Measurements from ENCODE around the gene TMEM220. TPM values are rescaled to one million over a fixed set of nuclear protein-coding genes. Genes with fewer than 3 reads are reported as not detected.

Gene TMEM220
- total and polyA plus RNA-seq, 2 experiments from 2014 or later: 10.5 to 30.0 TPM

DNA sequence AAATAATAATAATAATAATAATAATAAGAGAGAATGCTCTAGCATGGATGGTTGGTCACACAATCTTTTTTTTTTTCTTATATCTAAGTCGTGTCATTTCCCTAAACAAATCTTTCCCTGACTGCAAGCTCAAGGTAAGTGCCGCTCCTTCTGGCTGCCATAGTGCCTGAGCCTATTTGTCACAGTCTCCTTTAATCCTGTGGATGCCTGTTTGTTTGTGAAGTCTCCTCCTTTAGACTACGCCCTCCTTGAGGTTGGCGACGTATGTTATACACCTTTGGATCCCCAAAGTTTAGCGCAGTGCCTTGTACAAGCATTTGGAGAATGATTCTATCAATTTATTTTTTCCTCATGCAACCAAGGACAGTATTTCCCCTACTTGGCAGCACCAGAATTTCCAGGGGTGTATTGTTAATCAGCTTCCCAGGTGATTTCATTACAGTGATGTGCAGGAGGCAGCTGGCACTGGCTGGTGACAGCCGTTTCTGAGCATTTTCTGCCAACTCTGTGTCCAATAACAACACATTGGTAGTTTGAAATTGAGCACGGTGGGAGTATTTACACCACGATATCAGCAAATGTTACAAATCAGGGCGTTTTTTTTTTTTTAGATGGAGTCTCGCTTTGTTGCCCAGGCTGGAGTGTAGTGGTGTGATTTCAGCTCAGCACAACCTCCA, 47.4 kb upstream of the TMEM220 start:
- H3K4me1 ChIP-seq (ENCODE audit: insufficient read depth): no peaks in the 10 kb centered on the region
- H2AFZ ChIP-seq: no peak overlapping the region
- H3K79me2 ChIP-seq: no peaks in the 10 kb centered on the region
- H3K27me3 ChIP-seq: no peaks in the 10 kb centered on the region
- peak overlapping the region; percentile 89 for H3K27ac ChIP-seq
- H4K20me1 ChIP-seq (ENCODE audit: insufficient read depth, poor library complexity, severe bottlenecking): no peaks in the 10 kb centered on the region
- no peaks in the 10 kb centered on the region for H3K36me3 ChIP-seq (replicated peaks; ENCODE audit: insufficient read depth, low read depth)
- H3K9me2 ChIP-seq (replicated peaks; ENCODE audit: insufficient read depth): no peaks in the 10 kb centered on the region
- WGBS (ENCODE audit: low lambda C conversion rate, missing lambda C conversion rate): 89% methylated on average over 11 of the region's 11 CpGs
- no peaks in the 10 kb centered on the region for H3K9me3 ChIP-seq (ENCODE audit: low read depth)
- DNase-seq (ENCODE audit: low spot score): no peak
- H3K4me3 ChIP-seq: no peak overlapping the region
- TF ChIP-seq EZH2 (IDR thresholded peaks at IDR 0.05; ENCODE audit: borderline replicate concordance) (no peak), EZH2phosphoT487 (IDR thresholded peaks at IDR 0.05; ENCODE audit: low read depth, severe bottlenecking, unreplicated experiment) (no peak)
- TF ChIP-seq, protein P1, sequence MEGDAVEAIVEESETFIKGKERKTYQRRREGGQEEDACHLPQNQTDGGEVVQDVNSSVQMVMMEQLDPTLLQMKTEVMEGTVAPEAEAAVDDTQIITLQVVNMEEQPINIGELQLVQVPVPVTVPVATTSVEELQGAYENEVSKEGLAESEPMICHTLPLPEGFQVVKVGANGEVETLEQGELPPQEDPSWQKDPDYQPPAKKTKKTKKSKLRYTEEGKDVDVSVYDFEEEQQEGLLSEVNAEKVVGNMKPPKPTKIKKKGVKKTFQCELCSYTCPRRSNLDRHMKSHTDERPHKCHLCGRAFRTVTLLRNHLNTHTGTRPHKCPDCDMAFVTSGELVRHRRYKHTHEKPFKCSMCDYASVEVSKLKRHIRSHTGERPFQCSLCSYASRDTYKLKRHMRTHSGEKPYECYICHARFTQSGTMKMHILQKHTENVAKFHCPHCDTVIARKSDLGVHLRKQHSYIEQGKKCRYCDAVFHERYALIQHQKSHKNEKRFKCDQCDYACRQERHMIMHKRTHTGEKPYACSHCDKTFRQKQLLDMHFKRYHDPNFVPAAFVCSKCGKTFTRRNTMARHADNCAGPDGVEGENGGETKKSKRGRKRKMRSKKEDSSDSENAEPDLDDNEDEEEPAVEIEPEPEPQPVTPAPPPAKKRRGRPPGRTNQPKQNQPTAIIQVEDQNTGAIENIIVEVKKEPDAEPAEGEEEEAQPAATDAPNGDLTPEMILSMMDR (IDR thresholded peaks at IDR 0.05; ENCODE audit: poor library complexity): no peak
- H3K4me2 ChIP-seq: no peak overlapping the region

DNA sequence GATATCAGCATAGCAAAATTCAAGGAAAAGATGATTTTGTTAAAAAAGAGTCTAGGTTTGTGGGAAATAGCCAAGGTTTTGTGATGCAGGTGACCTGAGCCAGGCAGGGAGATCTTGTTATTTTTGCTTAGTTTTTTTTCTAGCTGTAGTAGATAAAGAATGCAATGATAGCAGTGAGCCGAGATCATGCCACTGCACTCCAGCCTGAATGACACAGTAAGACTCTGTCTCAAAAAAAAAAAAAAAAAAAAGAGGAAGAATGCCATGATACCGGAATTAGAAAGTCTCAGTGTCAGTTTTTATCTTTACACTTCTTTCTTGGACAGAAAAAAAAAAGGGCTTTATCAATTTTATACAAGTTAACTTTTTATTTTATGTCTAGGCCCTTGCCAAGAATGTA, 46.6 kb upstream of the TMEM220 start:
- Histone ChIP-seq H3K4me3 (no peak overlapping the region), H3K9me2 (replicated peaks; ENCODE audit: insufficient read depth) (no peaks in the 10 kb centered on the region), H3K9me3 (ENCODE audit: low read depth) (no peaks in the 10 kb centered on the region), H3K4me2 (peak overlapping the region; percentile 59), H2AFZ (no peak overlapping the region), H4K20me1 (ENCODE audit: insufficient read depth, poor library complexity, severe bottlenecking) (no peaks in the 10 kb centered on the region), H3K27me3 (no peaks in the 10 kb centered on the region), H3K27ac (peak overlapping the region; percentile 89), H3K4me1 (ENCODE audit: insufficient read depth) (no peaks in the 10 kb centered on the region), H3K79me2 (no peaks in the 10 kb centered on the region), H3K36me3 (replicated peaks; ENCODE audit: insufficient read depth, low read depth) (no peaks in the 10 kb centered on the region)
- WGBS (ENCODE audit: low lambda C conversion rate, missing lambda C conversion rate): 69% methylated on average over 2 of the region's 2 CpGs
- TF ChIP-seq, protein P1 (IDR thresholded peaks at IDR 0.05; ENCODE audit: poor library complexity): no peak
- TF ChIP-seq EZH2 (IDR thresholded peaks at IDR 0.05; ENCODE audit: borderline replicate concordance) (no peak), EZH2phosphoT487 (IDR thresholded peaks at IDR 0.05; ENCODE audit: low read depth, severe bottlenecking, unreplicated experiment) (no peak)
- no peak for DNase-seq (ENCODE audit: low spot score)

DNA sequence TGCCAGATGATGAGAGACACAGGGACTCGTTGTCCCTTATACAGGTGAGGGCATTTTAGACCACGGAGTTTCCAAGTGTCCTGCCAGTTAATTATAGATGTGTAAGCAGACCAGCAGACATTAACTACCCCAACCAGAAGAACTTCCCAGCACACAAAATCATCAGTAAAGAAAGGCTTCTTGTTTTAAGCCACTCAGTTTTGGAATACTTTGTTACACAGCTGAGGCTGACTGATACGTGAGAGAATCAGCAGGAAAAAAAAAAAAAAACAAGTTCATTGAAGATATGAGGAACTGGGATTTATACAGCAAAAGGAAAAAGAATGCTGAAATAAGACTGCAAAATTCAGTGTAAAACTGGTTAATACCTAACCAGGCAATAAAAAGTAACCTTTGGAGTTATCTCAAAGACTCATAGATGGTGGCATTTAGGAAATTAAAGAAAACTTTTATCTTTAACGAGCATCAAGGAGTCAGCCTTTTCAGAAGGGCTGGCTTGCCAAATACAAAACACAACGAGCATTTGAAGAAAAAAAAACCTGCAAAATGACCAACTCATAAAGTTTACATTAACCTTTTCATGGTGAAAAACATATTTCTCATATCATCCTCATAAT, 46.0 kb upstream of the TMEM220 start:
- DNase-seq (ENCODE audit: low spot score): no peak
- WGBS (ENCODE audit: low lambda C conversion rate, missing lambda C conversion rate): 74% methylated on average over 5 of the region's 5 CpGs

More for the DNA sequence above, 46.0 kb upstream of the TMEM220 start:
- no peaks in the 10 kb centered on the region for H3K79me2 ChIP-seq
- no peaks in the 10 kb centered on the region for H3K36me3 ChIP-seq (replicated peaks; ENCODE audit: insufficient read depth, low read depth)
- no peaks in the 10 kb centered on the region for H3K4me1 ChIP-seq (ENCODE audit: insufficient read depth)
- peak overlapping the region; percentile 89 for H3K27ac ChIP-seq
- H3K4me2 ChIP-seq: peak overlapping the region; percentile 59
- H3K4me3 ChIP-seq: no peak overlapping the region
- H3K9me2 ChIP-seq (replicated peaks; ENCODE audit: insufficient read depth): no peaks in the 10 kb centered on the region
- no peaks in the 10 kb centered on the region for H4K20me1 ChIP-seq (ENCODE audit: insufficient read depth, poor library complexity, severe bottlenecking)
- TF ChIP-seq EZH2 (IDR thresholded peaks at IDR 0.05; ENCODE audit: borderline replicate concordance) (no peak), EZH2phosphoT487 (IDR thresholded peaks at IDR 0.05; ENCODE audit: low read depth, severe bottlenecking, unreplicated experiment) (no peak)
- TF ChIP-seq, protein P1 (IDR thresholded peaks at IDR 0.05; ENCODE audit: poor library complexity): no peak
- no peak overlapping the region for H2AFZ ChIP-seq
- no peaks in the 10 kb centered on the region for H3K9me3 ChIP-seq (ENCODE audit: low read depth)
- no peaks in the 10 kb centered on the region for H3K27me3 ChIP-seq

Measured in hepatocyte (in vitro differentiated cells).